Testis (tissue), 2 donors: ENCODE measurements around the gene GOLGA8T.
"Not testable (repeated sequence)": the region's sequence is repeated elsewhere in the genome, so short reads cannot be mapped to it uniquely, and the experiment has no call there.

Experiments
- CTCF ChIP-seq, 3 experiments: fragments of 450-650 bp in 2 of 3; fragments of 200-600 bp in 1 of 3; sonication (generic) in 1 of 3; IDR thresholded peaks; one replicate each; pipeline ENCODE4 v1.5.1; 2016 to 2019; ENCODE audit warnings: antibody characterized with exemption in 3 of 3, mild to moderate bottlenecking in 2 of 3, moderate library complexity in 1 of 3
- POLR2A ChIP-seq: fragments of 450-650 bp; IDR thresholded peaks from one replicate; pipeline ENCODE4 v1.6.1; 2017; ENCODE audit warnings: antibody characterized with exemption, mild to moderate bottlenecking, moderate library complexity

- TF ChIP-seq CTCF (IDR thresholded peaks at IDR 0.05); POLR2A: not testable (repeated sequence)
These were observed 29.4 kb downstream of the GOLGA8T start for GRCh38 chr15:30164257-30164656.
